GM19463 (cell line): ENCODE data around the gene ZNF280B.
"Not testable (repeated sequence)": the region's sequence is repeated elsewhere in the genome, so short reads cannot be mapped to it uniquely, and the experiment has no call there.

Experiments
- ATAC-seq: cut with Tn5 transposase; IDR thresholded peaks from one replicate; pipeline ENCODE4 v1.9.1; 2021; ENCODE audit warnings: mild to moderate bottlenecking, moderate library complexity; ENCODE audit not compliant: unreplicated experiment

Gene ZNF280B

GRCh38 chr22:22534604-22535415 lies 26.3 kb upstream of the ZNF280B start:
- no peak for ATAC-seq

GRCh38 chr22:22533863-22534262 lies 25.3 kb upstream of the ZNF280B start:
- ATAC-seq = no peak

DNA sequence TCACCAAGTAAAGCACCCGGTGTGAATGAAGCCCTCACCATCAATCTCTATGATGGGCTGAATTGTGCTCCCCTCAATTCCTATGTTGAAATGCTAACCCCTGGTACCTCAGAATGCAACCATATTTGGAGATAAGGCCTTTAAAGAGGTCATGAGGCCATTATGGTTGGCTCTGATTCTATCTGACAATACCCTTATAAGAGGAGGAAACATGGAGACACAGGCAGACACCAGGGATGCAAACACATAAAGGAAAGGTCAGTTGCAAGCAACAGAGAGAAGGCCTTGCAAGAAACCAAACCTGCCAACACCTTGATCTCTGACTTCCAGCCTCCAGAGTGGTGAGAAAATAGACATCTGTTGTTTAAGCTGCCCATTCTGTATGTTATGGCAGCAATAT lies 24.9 kb upstream of the ZNF280B start:
- no peak for ATAC-seq

DNA sequence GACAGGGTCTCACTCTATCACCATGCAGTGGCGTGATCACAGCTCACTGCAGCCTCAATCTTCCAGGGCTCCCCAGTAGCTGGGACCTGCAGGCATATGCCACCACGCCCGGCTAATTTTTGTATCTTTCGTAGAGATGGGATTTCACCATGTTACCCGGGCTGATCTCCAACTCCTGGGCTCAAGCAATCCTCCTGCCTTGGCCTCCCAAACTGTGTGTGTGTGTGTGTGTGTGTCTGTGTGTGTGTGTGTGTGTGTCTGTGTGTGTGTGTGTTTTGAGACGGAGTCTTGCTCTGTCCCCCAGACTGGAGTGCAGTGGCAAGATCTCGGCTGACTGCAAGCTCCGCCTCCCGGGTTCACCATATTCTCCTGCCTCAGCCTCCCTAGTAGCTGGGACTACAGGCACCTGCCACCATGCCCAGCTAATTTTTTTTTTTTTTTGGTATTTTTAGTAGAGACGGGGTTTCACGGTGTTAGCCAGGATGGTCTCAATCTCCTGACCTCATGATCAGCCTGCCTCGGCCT lies 24.1 kb upstream of the ZNF280B start:
- not testable (repeated sequence) for ATAC-seq

GRCh38 chr22:22531770-22532546 lies 23.4 kb upstream of the ZNF280B start:
- no peak for ATAC-seq

DNA sequence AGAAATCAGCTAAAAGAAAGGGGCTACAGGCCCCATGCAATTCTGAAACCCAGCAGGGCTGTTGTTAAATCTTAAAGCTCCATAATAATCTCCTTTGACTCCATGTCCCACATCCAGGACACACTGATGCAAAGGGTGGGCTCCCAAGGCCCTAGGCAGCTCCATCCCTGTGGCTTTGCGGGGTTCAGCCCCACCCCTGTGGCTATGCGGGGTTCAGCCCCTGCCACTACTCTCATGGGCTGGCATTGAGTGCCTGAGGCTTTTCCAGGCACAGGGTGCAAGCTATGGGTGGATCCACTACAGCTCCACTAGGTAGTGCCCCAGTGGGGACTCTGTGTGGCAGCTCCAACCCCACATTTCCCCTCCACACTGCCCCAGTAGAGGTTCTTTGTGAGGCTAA lies 20.2 kb upstream of the ZNF280B start:
- no peak for ATAC-seq

- ATAC-seq = no peak
Measured at GRCh38 chr22:22527312-22527711, 18.8 kb upstream of the ZNF280B start.

GRCh38 chr22:22526125-22526912 lies 17.8 kb upstream of the ZNF280B start:
- ATAC-seq = no peak

DNA sequence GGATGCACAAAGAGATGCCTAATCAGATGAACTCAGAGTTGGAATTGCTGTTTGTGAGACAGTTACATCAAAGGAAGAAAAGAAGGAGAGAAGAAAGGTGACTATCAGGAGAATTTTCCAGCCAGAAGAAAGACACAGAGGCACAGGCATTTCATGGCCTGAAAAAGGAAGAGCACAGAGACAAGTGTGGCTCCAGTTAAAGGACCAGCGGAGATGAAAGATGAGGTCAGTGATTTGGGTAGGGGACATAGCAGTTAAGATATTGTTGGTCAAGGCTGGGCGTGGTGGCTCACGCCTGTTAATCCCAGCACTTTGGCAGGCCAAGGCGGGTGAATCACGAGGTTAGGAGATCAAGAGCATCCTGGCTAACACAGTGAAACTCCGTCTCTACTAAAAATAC lies 15.0 kb upstream of the ZNF280B start:
- no peak for ATAC-seq

GRCh38 chr22:22521631-22522030 lies 13.1 kb upstream of the ZNF280B start:
- no peak for ATAC-seq

DNA sequence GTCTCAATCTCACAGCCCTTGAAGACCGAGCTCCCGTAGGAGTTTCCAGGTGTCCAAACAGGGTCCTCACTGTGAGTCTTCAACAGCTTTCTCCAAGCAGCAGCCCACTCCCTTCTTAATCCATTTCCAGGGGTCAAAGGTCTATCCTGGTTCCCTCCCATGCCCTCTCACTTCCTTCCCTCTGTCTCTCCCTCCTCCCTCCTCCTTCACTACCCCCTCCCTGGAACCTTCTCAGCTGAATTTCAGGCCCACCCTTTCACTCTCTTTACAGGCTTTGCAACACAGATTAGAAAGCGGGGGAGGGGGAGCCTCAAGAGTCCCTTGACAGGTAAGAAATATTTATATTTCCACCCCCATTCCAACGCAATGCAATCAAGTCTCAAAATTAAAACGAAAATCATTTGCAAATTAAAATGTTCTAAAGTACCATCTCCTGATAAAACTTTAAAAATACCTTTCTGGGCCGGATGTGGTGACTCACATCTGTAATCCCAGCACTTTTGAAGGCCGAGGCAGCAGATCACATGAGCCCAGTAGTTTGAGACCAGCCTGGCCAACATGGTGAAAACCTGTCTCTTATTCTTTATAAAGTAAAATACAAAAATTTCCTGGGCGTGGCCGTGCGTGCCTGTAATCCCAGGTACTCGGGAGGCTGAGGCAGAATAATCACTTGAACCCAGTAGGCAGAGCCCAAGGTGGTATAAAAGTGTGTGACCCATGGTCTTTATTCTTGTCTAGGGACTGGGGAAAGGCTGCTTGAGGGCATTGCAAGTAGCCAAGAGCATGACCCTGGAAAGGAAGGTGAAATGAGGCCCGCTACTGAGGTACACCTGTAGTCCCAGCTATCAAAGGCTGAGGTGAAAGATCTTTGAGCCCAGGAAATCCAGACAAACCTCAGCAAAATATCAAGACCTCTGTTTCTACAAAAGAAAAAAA lies 12.4 kb upstream of the ZNF280B start:
- no peak for ATAC-seq

GRCh38 chr22:22520020-22520656 lies 11.6 kb upstream of the ZNF280B start, which contains the start of gene ZNF280A:
Gene ZNF280A, minus strand, starts transcription at chr22:22520270. Its CDS starts 4,640 bp downstream, at chr22:22515630.
- ATAC-seq = no peak

- no peak for ATAC-seq
Measured at GRCh38 chr22:22519591-22519990, 11.0 kb upstream of the ZNF280B start.

- no peak for ATAC-seq
Measured at GRCh38 chr22:22516992-22517391, 8.4 kb upstream of the ZNF280B start.

DNA sequence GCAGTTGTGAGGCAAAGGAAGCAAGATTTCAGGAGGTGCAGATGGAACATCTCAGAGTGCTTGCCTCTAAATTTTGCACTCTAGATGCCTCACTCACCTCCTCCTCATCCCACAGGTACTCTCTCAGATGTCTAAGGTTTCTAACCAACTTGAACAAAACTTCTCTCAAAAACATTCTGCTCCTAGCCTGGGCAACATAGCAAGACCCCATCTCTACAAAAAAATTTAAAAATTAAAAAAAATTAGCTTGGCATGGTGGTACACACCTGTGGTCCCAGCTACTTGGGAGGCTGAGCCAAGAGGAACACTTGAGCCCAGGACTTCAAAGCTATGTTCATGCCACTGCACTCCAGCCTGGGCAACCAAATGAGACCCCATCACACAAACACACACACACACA lies 7.3 kb upstream of the ZNF280B start:
- ATAC-seq = no peak

- ATAC-seq = not testable (repeated sequence)
Measured at GRCh38 chr22:22514431-22514830, 5.9 kb upstream of the ZNF280B start.

- no peak for ATAC-seq
Measured at GRCh38 chr22:22513619-22514018, 5.1 kb upstream of the ZNF280B start.

DNA sequence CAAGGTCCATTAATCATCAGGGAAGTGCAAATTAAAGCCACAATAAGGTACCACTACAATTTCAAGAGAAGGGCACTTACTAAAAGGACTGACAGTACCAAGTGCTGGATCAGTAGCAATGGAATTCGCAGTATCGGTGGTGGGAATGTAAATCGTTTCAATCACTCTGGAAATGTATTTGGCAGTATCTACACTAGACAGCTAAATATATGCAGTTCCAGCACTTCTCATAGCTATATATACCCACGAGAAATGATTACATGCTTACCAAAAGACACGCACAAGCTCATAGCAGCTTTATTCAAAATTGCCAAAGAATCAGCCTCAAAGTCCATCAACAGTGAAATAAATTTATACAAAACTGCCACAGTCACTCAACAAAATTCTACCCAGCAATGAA lies 4.4 kb upstream of the ZNF280B start:
- ATAC-seq = no peak

- not testable (repeated sequence) for ATAC-seq
Measured at GRCh38 chr22:22510833-22511232, 2.3 kb upstream of the ZNF280B start.
